Retinal pigment epithelial cell (primary cell): ENCODE data around the gene LMNB1.
"Not testable (repeated sequence)": the region's sequence is repeated elsewhere in the genome, so short reads cannot be mapped to it uniquely, and the experiment has no call there.

ENCODE experiments used
- DNase-seq: peaks from one replicate; pipeline ENCODE4 v3.0.0-alpha.2; 2010; ENCODE audit warnings: low read depth
- H3K4me3 ChIP-seq: 2 replicates; pipeline ENCODE4 v1.5.1; 2011; ENCODE audit warnings: mild to moderate bottlenecking, low read length, control low read depth, moderate library complexity
- TF ChIP-seq, protein P1 (sequence below): conservative IDR thresholded peaks from 2 replicates; pipeline ENCODE4 v1.5.1; 2011; ENCODE audit warnings: low read depth, low read length, control low read depth, inconsistent platforms

LMNB1 gene

DNA sequence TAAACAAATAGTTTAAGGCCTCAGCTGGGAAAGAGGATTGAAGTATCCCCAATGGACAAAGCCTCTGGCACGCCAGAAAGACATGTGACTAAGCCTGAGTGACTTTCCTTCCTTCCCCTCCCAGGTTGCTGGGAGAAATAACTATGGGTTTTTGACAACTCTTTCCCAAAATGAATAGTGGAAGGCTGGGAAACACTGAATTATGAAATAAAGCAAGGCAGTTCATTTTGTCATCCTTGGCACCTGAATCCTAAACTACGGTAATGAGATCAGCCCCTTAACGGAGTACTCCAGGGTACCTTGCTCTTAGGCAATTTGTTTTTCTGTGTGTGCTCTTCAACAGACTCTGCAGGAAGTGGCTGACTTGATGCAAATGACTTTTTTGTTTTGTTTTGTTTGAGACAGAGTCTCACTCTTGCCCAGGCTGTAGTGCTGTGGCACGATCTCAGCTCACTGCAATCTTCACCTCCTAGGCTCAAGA, 75.2 kb downstream of the LMNB1 start:
- TF ChIP-seq, protein P1, sequence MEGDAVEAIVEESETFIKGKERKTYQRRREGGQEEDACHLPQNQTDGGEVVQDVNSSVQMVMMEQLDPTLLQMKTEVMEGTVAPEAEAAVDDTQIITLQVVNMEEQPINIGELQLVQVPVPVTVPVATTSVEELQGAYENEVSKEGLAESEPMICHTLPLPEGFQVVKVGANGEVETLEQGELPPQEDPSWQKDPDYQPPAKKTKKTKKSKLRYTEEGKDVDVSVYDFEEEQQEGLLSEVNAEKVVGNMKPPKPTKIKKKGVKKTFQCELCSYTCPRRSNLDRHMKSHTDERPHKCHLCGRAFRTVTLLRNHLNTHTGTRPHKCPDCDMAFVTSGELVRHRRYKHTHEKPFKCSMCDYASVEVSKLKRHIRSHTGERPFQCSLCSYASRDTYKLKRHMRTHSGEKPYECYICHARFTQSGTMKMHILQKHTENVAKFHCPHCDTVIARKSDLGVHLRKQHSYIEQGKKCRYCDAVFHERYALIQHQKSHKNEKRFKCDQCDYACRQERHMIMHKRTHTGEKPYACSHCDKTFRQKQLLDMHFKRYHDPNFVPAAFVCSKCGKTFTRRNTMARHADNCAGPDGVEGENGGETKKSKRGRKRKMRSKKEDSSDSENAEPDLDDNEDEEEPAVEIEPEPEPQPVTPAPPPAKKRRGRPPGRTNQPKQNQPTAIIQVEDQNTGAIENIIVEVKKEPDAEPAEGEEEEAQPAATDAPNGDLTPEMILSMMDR: no peak
- no peak overlapping the region for H3K4me3 ChIP-seq
- DNase-seq: no peak

DNA sequence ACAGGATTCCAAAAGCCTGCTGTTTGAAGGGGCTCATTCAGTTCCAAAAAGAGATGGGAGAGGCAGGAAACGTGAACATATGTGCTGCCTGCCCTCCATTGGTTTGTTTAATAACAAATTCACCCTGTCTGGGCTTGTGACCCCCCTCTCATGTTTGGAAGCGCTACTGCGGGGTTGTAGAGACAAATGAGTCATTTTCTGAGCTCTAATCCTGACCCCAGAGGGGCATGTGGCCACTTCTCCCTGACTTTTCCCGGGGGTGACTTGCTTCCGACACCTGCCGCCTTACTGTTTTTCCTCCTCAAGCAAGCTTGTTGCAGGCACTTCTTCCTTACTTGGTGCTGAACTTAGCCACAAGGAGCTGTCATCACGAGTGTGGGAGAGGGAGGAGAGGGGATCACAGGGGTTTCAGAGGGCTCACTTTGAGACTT, 75.9 kb downstream of the LMNB1 start:
- H3K4me3 ChIP-seq: no peak overlapping the region
- TF ChIP-seq, protein P1: no peak
- no peak for DNase-seq

DNA sequence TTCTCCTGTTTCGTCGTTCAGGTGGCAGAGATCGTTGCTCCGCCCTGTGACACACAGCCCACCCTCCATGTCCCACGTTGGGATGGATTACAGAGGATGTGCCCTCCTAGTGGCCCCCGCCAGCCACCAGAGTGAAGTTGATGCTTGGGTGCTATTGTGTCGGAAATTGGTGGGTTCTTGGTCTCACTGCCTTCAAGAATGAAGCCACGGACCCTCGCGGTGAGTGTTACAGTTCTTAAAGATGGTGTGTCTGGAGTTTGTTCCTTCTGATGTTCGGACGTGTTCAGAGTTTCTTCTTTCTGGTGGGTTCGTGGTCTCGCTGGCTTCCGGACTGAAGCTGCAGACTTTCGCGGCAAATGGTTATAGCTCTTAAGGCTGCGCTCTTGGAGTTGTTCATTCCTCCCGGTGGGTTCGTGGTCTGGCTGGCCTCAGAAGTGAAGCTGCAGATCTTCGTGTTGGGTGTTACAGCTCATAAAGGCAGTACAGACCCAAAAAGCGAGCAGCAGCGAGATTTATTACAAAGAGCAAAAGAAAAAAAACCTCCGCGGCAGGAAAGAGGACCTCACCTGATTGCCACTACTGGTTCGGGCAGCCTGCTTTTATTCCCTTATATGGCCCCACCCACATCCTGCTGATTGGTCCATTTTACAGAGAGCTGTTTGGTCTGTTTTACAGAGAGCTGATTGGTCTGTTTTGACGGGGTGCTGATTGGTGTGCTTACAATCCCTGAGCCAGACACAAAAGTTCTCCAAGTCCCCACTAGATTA, 76.8 kb downstream of the LMNB1 start:
- not testable (repeated sequence) for H3K4me3 ChIP-seq, DNase-seq

DNA sequence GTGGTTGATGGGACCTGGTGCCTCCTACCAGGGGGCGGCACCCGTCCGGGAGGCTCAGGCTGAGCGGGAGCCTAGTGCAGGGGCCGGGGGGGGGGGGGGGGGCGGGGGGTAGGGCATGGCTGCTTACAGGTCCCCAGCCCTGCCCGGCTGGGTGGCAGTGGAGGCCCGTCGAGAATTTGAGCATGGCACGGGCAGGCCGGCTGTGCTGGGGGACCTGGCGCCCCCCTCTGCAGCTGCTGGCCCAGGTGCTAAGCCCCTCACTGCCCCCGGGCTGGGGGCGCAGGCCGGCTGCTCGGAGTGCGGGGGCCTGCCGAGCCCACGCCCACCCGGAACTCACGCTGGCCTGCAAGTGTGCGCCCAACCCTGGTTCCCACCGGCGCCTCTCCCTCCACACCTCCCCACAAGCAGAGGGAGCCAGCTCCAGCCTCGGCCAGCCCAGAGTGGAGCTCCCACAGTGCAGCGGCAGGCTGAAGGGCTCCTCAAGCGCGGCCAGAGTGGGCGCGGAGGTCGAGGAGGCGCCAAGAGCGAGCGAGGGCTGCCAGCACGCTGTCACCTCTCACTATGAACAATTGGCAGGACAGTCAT, 77.7 kb downstream of the LMNB1 start:
- DNase-seq: no peak
- TF ChIP-seq, protein P1: no peak
- H3K4me3 ChIP-seq: no peak overlapping the region

DNA sequence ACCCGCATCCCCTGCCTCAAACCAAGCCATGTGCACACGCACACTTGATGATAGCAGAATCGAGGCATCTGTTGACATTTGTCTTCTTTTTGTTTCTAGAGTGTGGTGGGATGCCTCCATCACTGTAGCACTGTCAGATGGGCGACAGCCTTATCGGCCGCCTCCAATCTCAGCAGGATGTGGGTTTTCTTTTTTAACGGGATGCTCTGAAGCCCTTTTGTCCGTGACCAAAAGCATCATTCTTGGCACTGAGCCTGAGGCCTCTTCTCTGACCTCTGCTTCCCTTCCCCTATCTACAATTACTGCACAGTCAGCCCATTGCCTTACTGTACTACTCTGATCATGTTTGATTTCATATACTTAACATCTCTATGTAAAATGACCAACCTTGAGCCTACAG, 78.3 kb downstream of the LMNB1 start:
- no peak for DNase-seq
- no peak overlapping the region for H3K4me3 ChIP-seq
- TF ChIP-seq, protein P1: no peak

DNA sequence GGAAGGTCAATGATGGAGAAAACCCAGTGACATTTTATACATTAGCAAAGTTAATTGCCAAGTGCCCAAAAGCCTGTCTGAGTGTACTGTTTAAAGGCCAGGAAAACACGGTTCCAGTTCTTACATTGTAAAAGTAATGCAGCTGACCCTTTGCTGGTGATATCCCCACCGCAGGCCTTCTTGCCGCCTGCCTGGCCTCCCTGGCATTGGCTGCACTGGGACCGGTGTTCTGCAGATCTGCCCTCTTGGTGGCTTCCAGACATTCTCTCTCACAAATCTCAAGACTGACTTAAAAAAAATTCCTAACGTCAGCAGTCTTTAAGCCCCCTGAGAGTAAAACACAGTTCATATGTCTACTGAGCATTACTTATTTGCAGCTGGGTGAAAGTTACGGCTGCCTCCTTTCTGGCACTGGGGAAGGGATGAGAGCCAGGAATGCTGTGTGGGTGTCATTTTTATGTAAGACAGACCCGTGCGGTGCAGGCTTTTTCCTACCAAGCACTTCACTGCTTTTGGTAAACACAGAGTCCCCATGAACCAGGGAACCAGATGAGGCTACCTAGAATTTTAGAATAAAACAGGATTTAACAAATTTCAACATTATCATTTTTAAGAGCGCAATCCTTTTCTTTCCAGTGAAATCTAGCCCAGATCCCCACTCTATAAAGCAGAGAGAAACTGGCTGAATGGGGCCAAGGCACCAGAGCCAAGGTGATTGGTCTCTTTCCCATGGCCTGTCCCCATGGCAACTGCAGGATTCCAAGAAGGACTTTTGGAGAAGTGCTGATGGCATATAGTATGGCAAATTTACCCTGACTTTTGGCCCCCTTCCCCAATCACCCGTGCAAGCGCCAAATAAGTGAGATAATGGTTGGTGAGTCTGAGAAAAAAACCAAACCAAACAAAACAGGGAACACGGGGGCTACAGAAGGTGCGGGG, 80.8 kb downstream of the LMNB1 start:
- DNase-seq: peak; percentile 35
- H3K4me3 ChIP-seq: no peak overlapping the region
- TF ChIP-seq, protein P1: no peak

DNA sequence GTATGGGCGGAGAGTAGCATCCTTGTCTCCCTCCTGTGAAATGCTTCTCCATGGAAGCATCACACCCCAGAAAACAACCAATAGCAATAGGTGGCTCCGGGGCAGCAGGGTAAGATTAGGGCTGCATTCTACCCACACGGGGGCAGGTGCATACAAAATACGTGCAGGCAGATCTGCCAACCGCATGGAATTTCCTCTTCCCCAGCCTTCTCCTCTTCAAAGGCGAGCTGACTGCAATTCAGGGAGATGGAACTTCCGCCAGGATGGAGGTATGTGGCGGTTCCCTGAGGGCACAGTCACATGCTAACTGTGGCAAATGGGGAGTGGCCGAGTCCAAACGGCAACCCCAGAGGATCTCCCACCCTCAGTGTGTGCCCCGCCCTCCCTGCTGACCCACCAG, 81.5 kb downstream of the LMNB1 start:
- no peak for DNase-seq
- TF ChIP-seq, protein P1: no peak
- H3K4me3 ChIP-seq: no peak overlapping the region
